B cell (primary cell): ENCODE results near the gene ZNF280A.

Experiments
- CTCF ChIP-seq: fragments of 200-600 bp; IDR thresholded peaks from one replicate; pipeline ENCODE4 v1.8.0; 2022; ENCODE audit warnings: antibody characterized with exemption, mild to moderate bottlenecking
- EZH2 ChIP-seq: IDR thresholded peaks from 2 replicates; pipeline ENCODE4 v1.6.1; 2012; ENCODE audit warnings: borderline replicate concordance, low read depth, mild to moderate bottlenecking, moderate library complexity, low read length; ENCODE audit not compliant: insufficient read depth, poor library complexity, severe bottlenecking

GRCh38 chr22:22478470-22478869 is 41.6 kb downstream of the ZNF280A start:
- TF ChIP-seq CTCF = no peak
- no peak for TF ChIP-seq EZH2
